ENCODE measurements around the gene PDCD2L. TPM values are rescaled to one million over a fixed set of nuclear protein-coding genes. Genes with fewer than 3 reads are reported as not detected.
"Not testable (repeated sequence)": the region's sequence is repeated elsewhere in the genome, so short reads cannot be mapped to it uniquely, and the experiment has no call there.

The PDCD2L gene
- total RNA-seq, 1 donor from 2014 or later: 10.3 TPM

- no peak overlapping the region for H3K27ac Mint-ChIP-seq (ENCODE audit: unreplicated experiment)
- no peak for TF ChIP-seq CTCF (IDR thresholded peaks at IDR 0.05; ENCODE audit: unreplicated experiment)
Measured at GRCh38 chr19:34454091-34454490, 49.9 kb downstream of the PDCD2L start.

GRCh38 chr19:34454685-34455084 lies 50.5 kb downstream of the PDCD2L start:
- Mint-ChIP-seq H3K9me3 (ENCODE audit: unreplicated experiment) (no peaks in the 10 kb centered on the region), H3K27me3 (ENCODE audit: unreplicated experiment) (no peaks in the 10 kb centered on the region), H3K36me3 (ENCODE audit: low read depth, unreplicated experiment) (peaks cover 32% of the 10 kb centered on the region), H3K4me1 (ENCODE audit: unreplicated experiment) (no peaks in the 10 kb centered on the region), H3K4me3 (ENCODE audit: unreplicated experiment) (no peak overlapping the region), H3K27ac (ENCODE audit: unreplicated experiment) (no peak overlapping the region)
- TF ChIP-seq CTCF (IDR thresholded peaks at IDR 0.05; ENCODE audit: unreplicated experiment): no peak
- DNase-seq (ENCODE audit: low spot score): no peak

More at GRCh38 chr19:34454091-34454490, 49.9 kb downstream of the PDCD2L start:
- Mint-ChIP-seq H3K4me1 (ENCODE audit: unreplicated experiment) (no peaks in the 10 kb centered on the region), H3K27me3 (ENCODE audit: unreplicated experiment) (no peaks in the 10 kb centered on the region), H3K36me3 (ENCODE audit: low read depth, unreplicated experiment) (peaks cover 32% of the 10 kb centered on the region), H3K4me3 (ENCODE audit: unreplicated experiment) (peak overlapping the region; percentile 32), H3K9me3 (ENCODE audit: unreplicated experiment) (no peaks in the 10 kb centered on the region)
- no peak for DNase-seq (ENCODE audit: low spot score)

DNA sequence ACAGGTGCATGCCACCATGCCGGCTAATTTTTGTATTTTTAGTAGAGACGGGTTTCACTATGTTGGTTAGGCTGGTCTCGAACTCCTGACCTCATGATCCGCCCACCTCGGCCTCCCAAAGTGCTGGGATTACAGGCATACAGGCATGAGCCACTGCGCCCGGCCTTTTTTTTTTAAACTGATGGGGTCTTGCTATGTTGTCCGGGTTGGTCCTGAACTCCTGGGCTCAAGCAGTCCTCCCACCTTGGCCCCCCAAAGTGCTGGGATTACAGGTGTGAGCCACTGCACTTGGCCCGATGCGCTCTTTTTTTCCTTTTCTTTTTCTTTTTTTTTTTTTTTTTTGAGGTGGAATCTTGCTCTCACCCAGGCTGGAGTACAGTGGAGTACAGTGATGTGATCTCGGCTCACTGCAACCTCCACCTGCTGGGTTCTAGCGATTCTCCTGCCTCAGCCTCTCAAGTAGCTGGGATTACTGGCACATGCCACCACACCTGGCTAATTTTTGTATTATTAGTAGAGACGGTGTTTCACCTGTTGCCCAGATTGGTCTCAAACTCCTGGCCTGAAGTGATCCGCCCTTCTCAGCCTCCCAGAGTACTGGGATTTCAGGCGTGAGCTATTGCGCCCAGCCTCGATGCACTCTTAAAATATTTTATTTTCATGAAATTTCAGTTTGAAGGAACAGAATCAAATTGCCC lies 51.7 kb downstream of the PDCD2L start:
- not testable (repeated sequence) for H3K27me3 Mint-ChIP-seq (ENCODE audit: unreplicated experiment); H3K4me3 Mint-ChIP-seq (ENCODE audit: unreplicated experiment); H3K9me3 Mint-ChIP-seq (ENCODE audit: unreplicated experiment); DNase-seq (ENCODE audit: low spot score); H3K4me1 Mint-ChIP-seq (ENCODE audit: unreplicated experiment); H3K27ac Mint-ChIP-seq (ENCODE audit: unreplicated experiment)
- peaks cover 36% of the 10 kb centered on the region for H3K36me3 Mint-ChIP-seq (ENCODE audit: low read depth, unreplicated experiment)

DNA sequence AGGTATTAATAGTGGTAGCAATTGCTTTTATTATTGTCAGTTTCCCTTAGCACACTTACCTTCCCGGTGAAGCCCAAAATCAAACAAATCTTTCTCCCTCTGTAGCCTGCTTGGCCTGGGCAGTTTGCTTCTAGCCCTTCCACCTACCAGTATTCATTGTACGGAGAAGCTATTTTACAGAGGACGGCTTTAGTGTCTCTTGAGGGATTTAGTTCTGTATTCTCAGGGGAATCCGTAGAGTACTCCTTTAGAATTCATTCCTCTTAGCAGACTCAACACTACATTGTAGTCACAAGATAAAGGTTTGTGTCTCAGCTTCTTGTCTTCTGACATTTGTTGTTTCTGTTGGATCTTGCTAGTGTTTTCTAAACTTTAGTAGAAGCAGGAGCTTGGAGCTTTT lies 53.2 kb downstream of the PDCD2L start:
- Mint-ChIP-seq H3K4me1 (ENCODE audit: unreplicated experiment) (no peaks in the 10 kb centered on the region), H3K9me3 (ENCODE audit: unreplicated experiment) (no peaks in the 10 kb centered on the region), H3K27ac (ENCODE audit: unreplicated experiment) (no peak overlapping the region), H3K4me3 (ENCODE audit: unreplicated experiment) (no peak overlapping the region), H3K36me3 (ENCODE audit: low read depth, unreplicated experiment) (peaks cover 48% of the 10 kb centered on the region), H3K27me3 (ENCODE audit: unreplicated experiment) (no peaks in the 10 kb centered on the region)
- TF ChIP-seq CTCF (IDR thresholded peaks at IDR 0.05; ENCODE audit: unreplicated experiment): no peak
- no peak for DNase-seq (ENCODE audit: low spot score)

- peaks cover 47% of the 10 kb centered on the region for H3K36me3 Mint-ChIP-seq (ENCODE audit: low read depth, unreplicated experiment)
- H3K4me3 Mint-ChIP-seq (ENCODE audit: unreplicated experiment): no peak overlapping the region
- H3K27ac Mint-ChIP-seq (ENCODE audit: unreplicated experiment): no peak overlapping the region
- TF ChIP-seq CTCF (IDR thresholded peaks at IDR 0.05; ENCODE audit: unreplicated experiment): no peak
- no peak for DNase-seq (ENCODE audit: low spot score)
- H3K4me1 Mint-ChIP-seq (ENCODE audit: unreplicated experiment): no peaks in the 10 kb centered on the region
- H3K9me3 Mint-ChIP-seq (ENCODE audit: unreplicated experiment): no peaks in the 10 kb centered on the region
- H3K27me3 Mint-ChIP-seq (ENCODE audit: unreplicated experiment): no peaks in the 10 kb centered on the region
Measured at GRCh38 chr19:34458677-34459076, 54.5 kb downstream of the PDCD2L start.
